Embryonic facial prominence (tissue), 1 donor: ENCODE data around the gene DOCK3.
A peak's percentile ranks its signal among the peaks of the same experiment; 100 is the strongest.
"Not testable (repeated sequence)": the region's sequence is repeated elsewhere in the genome, so short reads cannot be mapped to it uniquely, and the experiment has no call there.

ENCODE experiments used
- DNase-seq: peaks from one replicate; pipeline ENCODE4 v3.0.0-alpha.2; 2016; ENCODE audit errors: extremely low spot score

The DOCK3 gene

DNA sequence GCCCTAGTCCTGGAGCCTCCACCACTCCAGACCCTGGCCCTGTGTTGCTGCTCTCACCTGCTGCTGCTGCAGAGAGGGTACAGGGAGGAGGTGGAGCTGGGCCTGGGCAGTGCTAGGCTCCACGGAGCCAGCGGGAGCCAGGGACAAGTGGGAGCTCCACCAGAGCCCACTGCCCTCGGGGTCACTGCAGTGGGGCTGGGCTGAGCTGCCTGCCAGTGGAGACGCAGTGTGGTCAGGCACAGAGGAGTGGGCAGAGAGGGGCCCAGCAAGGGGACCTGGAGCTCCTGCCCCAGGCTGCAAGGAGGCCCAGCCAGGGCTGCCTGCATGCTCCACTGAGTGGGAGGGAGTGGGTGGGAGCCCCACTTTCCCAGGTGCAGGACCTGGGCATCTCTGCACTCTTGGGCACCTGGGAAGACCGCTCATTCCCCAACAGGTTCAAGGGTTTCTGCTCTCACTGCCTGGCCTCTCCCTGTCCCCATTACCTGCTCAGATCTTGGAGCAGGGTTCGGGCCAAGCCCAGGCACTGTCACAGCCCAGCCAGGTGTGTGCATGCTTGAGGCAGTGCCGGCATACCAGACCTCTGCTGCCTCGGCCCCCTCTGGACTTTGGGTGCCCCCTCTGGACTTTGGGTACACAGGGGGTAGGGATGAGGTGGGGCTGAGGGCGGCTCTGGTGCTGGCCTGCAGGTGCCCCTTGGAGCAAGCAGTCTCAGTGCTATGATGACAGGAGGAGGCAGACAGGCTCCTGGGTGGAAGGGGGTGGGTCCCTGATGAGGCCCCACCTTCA is 308.0 kb downstream of the DOCK3 start:
- DNase-seq = no peak

DNA sequence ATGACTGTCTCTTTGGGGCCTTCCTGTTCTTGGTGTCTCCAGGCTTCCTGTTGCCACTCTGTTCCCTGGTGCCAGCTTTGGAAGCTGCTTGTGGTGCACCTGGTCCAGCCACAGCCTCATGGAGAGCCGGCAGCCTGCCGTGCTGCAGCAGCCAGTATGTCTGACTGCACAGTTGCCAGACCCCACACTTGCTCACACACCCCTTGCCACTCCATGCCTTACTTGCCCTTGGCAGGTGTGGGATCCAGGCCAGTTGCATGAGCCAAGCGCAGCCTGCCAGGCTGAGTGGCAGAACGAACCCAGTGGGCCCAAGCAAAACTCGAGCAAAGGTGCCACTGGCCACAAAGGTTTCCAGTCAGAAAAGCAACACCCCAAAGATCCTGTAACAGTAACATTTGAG is 309.2 kb downstream of the DOCK3 start:
- no peak for DNase-seq

DNA sequence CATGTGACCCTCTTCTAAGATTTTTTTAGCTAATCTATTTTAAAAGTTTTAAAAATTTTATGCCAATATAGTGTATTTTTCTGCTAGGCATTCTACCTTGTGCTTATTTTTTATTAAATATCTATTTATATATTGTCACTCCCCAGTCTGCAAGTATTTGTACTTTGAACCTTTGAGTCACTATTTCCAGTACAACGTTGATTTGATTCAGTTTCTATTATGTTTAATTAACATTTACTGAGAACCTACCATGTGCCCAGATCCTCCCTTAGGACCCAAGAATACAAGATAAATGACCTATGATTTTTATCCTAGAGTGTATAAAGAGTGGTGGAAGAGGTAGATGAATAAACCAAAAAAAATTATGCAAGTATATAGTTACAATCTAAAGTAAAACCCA is 311.2 kb downstream of the DOCK3 start:
- no peak for DNase-seq

DNA sequence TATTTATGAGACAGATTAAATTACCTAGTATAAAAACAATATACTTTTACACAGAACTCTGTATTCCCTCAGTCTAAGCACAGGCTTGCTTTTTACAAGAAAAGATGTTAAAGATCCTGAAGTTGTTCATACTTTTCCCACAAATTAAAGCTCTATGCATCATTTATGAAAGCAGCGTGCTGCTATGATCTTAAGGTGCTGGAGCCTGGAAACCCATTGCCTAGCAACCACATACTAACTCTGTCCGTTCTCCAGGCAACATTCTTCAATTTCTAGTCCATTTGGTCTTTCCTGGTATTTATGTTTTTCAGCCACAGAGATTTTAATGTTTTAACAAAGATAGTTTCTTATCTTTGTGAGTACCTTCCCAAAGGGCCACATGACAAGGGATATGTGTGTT is 312.0 kb downstream of the DOCK3 start:
- peak; percentile 6 for DNase-seq

DNA sequence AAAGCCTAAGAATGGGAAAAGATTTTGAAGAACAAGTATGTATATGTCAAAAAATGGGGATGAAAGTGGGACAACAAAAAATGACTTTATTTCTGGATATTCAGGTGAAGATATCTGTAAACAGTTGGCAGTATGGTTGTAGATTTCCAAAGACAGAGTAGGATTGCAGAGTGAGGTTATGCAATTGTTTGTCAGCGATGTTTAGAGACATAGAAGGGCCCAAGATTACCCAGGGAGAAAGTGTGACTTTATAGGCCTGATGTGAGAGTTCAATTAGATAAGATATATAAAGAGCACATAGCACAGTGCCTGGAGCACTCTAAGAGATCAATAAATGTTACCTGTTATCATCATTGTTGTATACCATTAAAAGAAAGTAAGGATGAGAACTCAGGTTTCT is 319.8 kb downstream of the DOCK3 start:
- no peak for DNase-seq

DNA sequence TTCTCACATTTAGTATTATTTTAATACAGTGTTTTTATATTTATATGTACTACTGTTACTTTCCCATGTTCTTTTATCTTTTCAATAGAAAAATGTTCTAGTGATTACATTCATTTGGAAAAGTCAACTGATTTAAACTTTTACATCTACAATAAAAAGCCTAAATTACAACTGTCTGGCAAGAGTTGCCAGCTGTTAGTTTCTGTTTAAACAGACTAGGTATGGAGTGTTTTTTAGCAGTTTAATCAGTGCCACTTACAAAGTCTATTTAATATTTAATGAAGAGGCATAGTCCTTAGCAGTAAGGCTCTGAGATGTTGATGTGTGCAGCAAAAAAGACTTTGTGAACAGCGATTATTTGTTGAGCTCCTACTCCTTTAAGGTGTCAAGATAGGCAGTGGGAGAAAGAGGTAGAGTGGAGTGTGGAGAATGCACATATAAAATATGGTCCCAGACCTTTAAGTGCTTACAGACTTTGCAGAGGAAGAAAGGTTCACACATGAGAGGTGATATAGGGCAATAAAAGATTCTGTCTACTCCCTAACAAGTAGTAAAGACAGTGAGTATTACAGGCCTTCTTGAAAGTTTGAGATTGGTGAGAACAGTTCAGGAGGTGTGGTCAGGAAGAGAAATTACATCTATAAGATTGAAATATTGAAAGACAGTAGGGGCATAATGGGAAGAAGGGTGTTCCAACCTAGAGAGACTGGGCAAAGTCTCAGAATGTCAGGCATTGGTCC is 320.5 kb downstream of the DOCK3 start:
- DNase-seq = no peak

DNA sequence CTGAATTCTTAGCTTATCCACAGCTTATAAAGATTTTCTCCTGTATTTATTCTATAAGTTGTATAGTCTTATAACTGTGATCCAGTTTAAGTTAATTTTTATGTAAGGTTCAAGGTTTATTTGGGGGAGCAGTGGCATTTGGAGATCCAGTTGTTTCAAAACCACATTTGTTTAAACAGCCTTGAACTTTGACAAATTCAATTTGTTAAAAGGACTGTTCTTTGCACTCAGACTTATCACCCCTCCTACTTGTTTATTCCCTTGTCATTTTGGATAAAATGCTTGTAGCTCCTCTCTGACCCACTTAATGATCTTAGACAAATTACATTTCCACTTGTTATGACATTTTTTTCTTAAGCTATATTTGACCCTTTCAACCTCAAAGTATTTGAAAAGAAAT is 327.8 kb downstream of the DOCK3 start:
- DNase-seq = no peak

DNA sequence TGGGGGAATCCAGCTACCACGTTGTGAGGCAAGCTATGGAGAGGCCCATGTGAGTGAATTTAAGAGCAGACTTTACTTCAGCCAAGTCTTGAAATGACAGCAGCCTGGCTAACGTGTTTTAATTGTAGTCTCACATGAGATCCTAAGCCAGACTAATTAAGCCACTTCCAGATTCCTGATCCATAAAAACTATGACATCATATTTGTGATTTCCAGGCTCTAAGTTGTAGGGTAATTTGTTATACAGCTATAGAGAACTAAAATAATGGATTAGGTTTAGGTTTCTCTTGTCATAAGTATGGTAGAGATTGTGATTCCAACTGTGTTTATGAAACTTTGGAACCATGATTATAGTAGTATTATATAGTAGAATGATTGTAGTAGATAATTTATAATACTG is 329.5 kb downstream of the DOCK3 start:
- DNase-seq = no peak

DNA sequence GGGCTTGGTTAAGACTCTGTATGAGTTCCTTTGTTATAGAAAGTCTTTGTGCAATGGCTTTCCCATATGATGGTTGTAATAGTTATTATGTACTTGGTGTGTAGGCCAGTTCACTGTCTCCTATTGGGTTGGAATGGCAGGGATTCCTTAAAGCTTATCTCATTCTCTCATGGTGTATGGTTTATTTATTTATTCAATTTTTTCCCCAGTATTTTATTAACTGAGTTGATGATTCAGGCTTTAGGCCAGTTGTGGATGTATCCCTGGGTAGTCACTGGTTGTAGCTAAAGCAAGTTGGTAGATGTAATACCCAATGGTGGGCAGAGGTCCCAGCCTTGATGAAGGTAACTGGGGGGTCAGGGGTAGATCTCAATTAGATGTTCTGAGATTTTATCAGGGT is 349.4 kb downstream of the DOCK3 start:
- DNase-seq = no peak

DNA sequence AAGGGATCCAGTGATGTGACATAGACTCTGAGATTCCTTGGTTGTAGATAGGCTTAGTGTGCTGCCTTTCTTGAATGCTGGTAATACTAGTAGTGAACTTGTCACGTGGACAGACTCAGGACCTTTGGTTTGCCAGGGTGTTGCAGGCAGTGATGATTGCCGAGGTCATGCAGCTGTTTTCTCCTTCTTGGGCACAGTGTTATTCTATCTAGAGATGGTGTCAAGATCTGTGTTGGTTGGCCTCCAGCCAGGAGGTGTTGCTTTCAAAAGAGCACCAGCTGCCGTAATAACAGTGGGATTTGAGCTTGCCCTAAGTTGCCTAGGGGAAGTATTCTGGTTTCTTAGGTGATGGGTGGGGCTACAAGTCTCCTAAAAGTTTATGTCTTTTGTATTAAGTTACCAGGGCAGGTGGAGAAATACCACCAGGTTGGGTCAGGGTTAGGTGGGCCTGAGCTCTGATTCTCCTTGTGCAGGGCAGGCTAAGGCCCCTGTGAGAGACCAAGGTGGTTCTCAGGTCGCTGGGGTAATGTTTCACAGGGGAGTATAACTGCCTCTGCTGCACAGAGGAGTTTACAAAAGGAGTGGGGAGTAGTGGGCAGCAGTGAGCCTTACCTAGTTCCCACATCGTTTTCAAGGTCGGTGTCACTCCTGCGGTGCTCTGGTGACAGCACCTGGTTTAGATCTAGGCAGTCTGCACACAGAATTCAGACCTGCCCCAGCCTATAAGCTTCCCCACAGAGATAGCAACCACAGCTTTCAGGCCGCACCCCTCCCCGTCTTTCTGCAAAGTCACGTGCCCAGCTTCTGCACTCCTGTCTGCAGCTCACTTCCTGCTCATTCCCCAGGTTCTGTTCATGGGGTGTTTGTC is 350.3 kb downstream of the DOCK3 start:
- DNase-seq = no peak

DNA sequence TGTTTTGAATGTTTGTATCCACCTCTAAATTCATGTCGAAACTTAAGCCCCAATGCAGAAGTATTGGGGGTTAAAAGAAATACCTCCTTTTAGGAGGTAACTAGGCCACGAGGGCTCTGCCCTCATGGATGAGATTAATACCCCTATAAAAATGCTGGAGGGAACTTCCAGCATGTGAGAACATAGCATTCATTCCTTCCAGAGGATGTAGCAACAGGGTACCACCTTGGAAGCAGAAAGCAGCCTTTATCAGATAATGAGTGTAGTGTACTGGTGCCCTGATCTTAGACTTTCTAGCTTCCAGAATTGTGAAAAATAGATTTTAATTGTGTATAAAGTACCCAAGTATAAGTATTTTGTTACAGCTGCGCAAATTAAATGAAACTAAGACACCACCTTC is 356.9 kb downstream of the DOCK3 start:
- DNase-seq = no peak

DNA sequence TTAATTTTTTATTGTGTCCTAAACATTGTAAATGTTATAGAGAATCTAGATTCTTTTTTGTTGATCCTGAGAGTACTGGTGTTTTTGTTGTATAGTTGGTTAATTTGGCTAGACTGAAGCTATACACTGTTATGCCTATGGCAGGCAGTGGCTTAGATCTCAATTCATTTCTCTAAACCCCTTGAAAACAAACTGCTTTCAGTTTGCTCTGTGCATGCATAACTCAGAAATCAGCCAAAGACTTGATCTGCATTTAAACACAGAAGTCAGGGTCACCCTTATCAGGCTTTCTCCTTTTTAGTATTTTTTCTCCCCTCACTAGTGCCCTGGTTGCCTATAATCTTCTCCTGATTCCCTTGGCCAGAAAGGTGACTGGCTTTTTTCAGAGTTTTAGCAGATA is 360.9 kb downstream of the DOCK3 start:
- no peak for DNase-seq

DNA sequence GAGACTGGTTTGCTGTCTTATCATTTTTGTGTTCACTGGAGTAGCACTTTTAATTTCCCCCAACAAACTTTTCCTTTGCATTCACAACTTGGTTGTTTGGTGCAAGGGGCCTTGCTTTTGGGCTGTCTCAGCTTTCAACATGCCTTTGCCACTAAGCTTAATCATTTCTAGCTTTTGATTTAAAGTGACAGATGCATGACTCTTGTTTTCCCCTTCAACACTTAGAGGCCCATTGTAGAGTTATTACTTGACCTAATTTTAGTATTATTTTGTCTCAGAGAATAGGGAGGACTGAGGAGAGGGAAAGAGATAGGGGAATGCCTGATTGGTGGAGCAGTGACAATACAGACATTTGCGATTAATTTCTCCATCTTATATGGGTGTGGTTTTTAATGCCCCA is 370.3 kb downstream of the DOCK3 start:
- no peak for DNase-seq

DNA sequence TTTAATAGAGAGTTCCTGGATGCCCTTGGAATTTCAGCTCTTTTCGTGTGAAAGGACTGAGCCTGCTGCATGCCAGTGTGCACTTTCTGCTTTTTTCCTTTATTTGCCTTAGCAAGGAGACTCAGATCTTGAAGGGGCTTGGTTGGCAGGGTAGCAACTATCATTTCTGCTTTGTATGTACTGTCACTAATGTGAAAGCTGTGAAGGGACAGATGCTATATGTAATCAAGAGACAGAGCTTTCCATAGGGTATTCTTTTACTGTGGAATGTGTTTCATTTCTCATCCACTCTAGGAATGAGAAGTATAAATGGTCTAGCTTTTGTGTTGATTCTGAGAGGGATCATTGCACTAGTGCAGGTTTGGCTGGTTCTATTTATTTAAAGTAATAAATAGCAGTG is 377.8 kb downstream of the DOCK3 start:
- DNase-seq = no peak

DNA sequence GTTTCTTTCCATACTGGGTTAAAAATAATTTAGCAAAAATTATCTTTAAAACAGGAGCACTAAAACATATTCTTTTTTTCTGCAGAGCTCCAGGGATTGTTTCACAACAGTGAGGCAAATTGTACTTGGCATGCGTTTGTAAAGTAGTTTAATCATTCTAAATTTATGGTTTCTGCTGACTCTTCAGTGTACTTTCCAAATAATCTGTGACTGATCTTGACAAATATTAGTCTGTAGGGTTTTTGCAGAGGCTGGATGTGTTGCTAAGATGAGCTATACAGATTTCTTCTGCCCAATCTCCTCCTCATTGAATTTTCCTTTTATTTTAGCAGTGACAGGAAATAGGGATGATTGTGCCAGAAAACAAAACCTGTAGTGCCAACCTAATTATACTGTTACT is 382.4 kb downstream of the DOCK3 start:
- no peak for DNase-seq

DNA sequence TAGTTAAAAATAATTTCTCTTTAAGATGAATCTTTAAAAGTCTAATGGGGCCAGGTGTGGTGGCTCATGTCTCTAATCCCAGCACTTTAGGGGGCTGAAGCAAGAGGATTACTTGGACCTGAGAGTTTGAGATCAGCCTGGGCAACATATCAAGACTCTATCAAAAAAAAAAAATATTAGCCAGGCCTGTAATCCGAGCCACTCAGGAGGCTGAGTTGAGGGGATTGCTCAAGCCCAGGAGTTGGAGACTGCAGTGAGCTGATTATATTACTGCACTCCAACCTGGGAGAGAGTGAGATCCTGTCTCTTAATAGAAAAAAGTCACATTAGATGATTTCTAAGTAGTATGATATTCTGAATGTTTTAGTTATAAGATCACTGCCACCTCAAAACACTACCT is 388.3 kb downstream of the DOCK3 start:
- DNase-seq = no peak

DNA sequence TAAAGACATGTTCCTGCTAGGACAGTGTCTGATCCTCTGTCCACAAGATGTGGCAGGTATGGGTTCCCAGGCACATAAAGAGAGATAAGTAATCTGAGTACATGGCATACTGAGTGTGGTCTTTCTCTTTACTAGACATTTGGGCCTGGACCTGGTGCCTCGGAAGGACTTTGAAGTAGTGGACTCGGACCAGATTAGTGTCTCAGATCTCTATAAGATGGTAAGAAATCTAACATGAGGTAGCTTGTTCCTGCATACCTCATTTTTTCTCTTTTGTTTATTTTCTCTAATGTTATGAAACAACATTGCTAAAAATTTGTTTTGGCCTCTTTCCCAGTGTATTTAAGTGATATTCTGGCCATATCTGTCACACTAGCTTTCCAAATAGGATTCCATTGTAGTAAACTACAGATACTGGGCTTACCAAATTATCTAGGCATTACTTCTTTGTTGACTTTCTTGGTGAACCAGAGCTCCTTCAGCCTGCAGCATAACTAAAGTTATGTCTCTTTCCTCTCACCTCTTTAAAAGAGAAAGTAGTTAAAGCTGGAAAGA is 400.6 kb downstream of the DOCK3 start:
- DNase-seq = no peak

DNA sequence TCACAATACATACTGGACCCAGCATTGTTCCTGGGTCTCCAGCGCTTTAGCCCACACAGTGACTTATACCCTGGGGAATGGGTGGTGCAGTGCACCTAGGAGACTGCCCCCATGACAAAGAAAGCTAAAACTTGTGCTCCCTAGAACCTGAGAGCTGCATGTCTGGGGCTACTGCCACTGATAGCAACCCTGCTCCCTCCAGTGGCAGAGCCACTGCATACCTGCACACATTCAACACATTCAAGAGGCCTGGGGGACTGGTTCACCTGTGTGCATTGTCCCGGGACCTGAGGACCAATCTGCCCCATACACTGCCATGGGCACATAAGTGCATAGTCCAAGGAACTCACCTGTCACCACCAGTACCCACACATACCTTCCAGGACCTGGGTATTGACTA is 407.6 kb downstream of the DOCK3 start:
- DNase-seq = no peak

DNA sequence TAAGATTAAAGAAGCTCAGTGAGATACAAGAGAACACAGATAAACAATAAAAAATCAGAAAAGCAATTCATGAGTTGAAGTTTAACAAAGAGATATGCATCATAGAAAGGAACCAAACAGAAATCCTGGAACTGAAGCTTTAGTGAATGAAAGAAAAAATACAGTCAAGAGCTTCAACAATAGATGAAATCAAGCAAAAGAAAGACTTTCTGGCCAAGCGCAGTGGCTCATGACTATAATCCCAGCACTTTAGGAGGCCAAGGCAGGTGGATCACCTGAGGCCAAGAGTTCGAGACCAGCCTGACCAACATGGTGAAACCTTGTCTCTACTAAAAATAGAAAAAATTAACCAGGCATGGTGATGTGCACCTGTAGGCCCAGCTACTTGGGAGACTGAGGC is 408.8 kb downstream of the DOCK3 start:
- DNase-seq = no peak

DNA sequence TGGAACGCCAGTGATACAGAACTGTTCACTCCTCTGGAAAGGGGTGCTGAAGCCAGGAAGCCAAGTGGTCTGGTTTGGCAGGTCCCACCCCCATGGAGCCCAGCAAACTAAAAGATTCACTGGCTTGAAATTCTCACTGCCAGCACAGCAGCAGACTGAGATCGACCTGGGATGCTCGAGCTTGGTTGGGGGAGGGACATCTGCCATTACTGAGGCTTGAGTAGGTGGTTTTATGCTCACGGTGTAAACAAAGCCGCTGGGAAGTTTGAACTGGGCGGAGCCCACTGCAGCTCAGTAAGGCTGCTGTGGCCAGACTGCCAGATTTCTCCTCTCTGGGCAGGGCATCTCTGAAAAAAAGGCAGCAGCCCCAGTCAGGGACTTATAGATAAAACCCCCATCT is 417.4 kb downstream of the DOCK3 start:
- DNase-seq = not testable (repeated sequence)

DNA sequence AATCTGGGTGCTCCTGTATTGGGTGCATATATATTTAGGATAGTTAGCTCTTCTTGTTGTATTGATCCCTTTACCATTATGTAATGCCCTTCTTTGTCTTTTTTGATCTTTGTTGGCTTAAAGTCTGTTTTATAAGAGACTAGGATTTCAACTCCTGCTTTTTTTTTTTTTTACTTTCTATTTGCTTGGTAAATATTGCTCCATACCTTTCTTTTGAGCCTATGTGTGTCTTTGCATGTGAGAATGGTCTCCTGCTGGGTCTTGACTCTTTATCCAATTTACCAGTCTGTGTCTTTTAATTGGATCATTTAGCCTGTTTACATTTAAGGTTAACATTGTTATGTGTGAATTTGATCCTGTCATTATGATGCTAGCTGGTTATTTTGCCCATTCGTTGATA is 420.1 kb downstream of the DOCK3 start:
- not testable (repeated sequence) for DNase-seq
